ENCODE measurements around the gene LMTK3.
"Not testable (repeated sequence)": the region's sequence is repeated elsewhere in the genome, so short reads cannot be mapped to it uniquely, and the experiment has no call there.

The LMTK3 gene

DNA sequence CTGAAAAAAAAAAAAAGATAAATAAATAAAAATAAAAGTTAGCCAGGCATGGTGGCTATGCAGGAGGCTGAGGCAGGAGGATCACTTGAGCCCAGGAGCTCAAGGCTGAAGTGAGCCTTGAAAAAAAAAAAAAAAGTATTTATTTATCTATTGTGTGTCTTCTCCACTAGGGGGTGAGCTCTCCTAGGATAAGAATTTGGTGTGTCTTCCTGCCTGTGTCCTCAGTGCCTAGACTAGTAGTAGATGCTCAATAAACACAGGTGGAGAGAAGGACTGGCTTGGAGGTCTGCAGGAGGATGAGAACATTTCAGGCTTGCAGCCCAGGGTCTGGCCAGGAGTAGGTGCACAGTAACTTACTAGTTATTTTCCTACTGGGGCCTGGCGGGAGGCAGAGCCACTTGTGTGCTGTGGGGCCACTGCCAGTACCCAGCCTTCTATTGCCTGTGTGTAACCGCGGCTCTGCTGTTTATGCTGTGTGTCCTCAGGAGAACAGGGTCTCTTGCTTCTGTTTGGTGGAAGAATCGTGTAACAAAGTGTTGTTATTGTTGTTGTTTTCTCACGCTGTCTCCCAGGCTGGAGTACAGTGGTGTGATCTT, 5.4 kb downstream of the LMTK3 start:
- DNase-seq (ENCODE audit: low spot score): peak; percentile 65

DNA sequence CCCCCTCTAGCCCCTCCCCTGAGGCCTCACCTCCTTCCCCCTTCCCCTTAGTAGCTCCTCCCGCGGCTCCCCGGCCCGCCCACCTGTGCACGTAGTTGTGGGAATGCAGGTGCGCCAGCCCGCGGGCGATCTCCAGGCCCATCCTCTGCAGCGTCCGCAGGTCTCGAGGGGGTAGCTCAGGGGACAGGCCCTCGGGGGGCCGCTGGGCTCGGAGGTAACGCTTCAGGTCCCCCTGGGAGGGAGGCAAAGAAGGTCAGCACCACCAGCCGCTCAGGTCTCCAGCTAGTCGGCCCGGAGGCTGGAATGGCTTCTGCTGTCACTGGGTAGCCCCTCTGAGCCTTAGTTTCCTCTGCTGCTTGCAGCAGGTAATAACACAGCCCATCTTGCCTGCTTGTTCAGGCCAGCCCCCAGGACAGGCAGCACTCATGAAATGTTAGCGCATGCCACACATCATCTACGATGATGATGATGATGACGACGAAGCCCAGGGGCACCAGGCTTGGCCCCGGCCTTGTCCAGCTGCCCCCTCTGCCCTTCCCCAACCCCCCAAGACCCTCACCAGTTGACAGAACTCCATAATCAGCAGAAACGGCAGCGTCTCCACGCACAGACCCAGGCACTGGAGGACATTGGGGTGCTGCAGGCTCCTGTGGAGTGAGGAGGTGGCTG, 9.2 kb downstream of the LMTK3 start:
- DNase-seq (ENCODE audit: low spot score): no peak

DNA sequence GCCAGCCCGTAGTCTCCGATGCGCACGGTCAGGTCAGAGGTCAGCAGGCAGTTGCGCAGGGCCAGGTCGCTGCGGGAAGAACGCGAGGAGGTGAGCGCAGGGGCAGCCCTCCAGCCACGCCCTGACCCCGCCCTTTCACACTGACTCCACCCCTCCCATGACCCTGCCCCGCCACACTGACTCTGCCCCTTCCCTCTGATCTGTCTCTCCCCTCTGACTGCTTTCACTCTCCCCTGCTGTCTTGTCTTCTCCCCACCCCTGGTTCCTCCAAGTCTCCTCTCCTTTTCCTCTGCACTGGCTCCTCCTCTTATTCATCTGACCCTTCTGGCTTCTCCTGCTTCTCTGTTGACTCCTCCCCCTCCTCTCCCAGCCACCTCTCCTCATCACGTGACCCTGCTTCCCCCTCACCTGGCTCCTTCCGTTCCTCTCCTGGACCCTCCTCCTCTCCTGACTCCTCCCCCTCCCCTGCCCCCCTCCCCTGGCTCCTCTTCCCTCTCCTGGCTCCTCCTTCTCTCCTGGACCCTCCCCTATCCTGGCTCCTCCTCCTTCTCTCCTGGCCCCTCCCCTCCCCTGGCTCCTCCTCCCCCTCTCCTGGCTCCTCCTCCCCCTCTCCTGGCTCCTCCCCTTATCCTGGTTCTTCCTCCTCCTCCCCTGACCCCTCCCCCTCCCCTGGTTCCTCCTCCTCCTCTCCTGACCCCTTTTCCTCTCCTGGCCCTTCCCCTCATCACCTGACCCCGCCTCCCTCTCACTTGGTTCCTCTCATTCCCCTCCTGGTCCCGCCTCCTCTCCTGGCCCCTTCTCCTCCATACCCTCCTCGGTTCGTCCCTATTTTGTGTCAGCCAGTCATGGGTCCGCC, 9.9 kb downstream of the LMTK3 start:
- DNase-seq (ENCODE audit: low spot score): peak; percentile 64

DNA sequence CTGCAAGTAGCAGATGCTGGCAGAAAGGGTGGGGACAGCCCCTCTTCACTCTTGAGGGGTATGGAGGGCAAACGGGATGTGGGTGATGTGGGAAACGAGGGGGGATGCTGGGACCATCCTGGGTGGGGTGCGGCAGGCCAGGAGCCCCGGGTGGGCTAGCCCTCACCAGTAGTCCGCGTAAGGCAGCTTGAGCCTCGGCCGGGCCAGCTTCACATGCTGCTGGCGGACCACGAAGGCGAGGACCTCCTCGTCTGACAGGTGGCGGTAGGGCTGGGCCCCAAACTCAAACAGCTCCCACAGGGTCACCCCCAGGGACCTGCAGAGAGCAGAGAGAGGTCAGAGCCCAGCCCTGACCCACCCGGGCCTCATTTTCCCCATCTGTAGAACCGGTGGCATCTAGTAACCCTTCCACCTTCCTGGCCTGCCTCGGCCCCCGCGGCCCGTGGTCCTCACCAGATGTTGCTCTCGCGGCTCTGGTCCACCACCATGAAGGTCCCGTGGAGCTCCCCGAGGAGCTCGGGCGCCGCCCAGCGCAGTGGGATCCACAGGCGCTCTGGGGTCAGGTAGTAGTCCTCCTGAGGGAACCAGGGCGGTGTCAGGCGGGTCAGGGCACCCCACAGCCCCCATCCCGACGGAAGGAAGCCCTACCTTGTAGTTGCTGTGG, 10.7 kb downstream of the LMTK3 start:
- DNase-seq (ENCODE audit: low spot score): no peak

DNA sequence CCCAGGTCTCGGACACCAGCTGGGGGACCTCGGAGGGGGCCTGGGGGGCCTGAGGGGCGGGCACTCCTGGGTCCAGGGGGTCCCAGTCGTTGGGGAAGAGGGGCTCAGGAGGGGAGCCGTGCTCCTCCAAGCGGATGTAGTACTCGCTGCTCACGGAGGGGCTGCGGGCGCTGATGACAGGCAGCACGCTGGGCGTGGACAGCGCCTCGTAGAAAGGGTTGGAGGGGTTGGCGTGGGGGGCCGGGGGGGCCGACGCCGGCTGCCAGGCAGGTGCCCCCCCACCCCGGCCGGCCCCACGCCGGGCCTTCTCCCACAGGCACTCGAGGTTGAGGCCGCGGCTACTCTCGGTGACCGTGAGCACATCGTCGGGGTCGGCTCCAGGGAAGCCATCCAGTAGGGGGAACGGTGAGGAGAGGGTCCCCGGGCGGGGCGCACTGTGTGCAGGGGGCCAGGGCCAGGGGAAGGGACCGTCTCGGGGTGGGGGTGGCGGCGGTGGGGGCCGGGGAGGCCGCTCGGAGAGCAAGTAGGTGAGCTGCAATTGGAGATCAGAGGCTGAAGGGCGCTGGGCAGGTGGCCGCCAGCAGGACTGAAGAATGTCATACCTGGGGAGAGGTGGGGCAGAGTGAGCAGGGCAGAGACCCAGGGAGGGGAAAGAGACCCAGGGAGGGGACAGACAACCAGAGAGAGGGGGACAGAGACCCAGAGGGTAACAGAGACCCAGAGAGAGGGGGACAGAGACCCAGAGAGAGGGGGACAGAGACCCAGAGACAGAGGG, 12.1 kb downstream of the LMTK3 start:
- DNase-seq (ENCODE audit: low spot score): no peak

DNA sequence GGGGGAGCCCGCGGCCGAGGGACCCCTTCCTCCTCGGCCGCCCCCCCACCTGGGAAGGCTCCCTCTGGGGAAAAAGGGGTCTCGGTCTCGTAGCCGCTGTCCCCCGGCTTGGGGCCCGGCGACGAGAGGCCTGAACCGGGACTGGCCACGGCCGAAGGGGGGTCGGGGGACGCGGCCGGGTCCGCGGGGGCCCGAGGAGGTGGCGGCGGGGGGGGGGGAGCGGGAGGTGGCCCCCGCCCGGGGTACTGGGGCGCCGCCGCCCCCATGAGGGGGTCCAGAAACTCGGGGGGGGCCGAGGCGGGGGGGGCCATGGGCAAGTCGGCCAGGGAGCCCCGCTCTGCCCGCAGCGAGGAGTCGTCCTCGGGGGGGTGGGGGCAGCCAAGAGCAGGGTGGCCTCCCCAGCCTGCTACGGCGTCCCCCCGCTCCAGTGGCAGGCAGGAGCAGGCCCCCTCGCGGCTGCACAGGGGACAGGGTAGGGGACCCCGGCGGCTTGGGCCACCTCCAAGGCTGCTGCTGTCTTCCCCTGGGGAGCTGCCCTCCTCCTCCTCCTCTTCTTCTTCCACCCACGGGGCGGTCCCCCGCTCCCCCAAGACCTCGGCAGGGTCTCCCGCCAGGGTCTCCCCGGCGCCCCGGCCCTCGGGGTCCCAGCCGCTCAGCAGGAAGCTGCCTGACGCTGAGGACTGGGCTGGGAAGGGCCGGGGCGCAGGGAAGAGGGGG, 12.9 kb downstream of the LMTK3 start:
- no peak for DNase-seq (ENCODE audit: low spot score)

DNA sequence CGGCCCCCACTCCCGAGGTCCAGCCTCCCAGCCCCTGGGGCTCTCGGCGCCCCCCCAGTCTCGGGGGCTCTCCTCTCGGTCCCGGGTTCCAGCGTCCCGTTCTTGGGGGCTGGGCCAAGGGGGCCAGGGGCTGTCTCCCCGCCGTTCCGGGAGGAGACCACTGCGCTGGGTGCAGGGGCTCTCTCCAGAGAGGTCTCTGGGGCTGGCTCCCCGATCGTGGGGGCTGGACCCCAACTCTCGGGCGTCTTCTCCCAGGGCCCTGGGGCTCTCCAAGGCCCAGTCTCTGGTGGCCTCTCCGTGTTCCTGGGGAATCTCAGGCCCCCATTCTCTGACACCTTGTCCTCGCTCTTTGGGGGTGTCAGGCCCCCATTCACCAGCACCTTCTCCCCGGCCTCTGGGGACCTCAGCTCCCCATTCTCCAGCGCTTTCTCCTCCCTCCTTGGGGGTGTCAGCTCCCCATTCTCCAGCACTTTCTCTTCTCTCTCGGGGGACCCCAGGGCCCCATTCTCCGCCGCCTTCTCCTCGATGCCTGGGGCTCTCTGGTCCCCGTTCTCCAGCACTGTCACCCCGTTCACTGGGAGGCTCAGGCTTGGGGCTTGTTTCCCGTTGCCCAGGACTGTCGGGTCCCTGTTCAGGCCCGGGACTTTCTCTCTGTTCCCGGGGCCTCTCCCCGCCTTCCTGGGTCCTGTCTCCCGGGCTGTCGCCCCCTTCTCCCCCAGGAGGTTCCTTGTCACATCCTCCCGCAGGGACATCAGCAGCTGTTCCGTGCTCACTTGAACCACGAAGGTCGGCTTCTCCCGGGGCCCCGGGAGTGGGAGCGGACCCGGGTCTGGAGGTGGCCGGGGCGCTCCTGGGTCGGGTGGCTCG, 13.7 kb downstream of the LMTK3 start:
- no peak for DNase-seq (ENCODE audit: low spot score)

DNA sequence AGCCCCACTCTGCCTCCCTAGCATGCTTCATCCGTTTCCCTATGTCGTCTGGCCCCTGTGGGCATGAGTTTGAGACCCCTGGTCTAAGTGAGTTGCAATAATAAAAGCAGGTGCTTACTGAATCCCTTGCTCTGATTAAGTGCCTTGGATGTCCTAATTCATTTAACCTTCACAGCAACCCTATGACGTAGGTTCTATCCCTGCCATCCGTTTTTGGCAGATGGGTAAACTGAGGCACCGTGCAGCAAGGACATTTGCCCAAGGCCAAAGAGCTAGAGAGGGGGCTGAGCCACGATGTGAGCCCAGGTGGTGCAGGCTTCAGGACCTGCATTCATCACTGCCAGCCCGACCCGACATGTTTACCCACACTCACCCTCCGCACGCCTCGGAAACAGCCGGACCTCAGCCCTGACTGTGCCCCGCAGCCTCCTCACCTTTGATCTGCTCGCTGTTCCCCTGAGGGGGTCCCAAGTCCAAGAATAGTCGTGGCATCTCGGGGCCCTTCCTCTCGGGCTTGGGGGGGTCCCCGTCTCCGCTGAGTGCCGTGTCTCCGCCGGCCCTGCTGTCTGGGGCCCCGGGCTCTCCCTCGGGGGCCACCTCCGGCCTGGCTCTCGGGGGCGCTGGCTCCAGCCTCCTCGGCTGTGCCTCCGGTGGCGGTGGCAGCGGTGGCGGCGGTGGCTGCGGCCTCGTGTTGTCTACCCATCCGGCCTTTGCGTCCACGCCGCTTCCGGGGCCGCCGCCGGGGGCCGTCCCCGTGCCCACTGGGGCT, 14.5 kb downstream of the LMTK3 start:
- no peak for DNase-seq (ENCODE audit: low spot score)

DNA sequence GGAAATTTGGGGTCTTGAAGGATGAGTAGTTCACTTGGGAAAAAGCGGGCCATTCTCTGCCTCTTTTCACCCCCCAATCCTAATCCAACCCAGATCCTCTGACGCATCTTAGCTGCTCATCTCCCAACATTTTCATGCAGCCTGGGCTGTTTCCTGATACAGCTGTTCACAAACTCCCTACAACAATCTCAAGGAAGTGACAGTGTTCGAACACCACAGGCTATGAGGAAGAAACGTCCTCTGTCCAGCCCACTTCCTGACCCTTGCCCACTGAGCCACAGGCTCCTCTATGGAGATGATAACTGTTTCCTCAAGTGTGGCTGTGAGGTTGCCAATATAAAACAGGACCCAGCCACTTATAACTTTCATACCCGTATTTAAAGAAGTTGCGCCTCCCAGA, 16.2 kb downstream of the LMTK3 start:
- no peak for DNase-seq (ENCODE audit: low spot score)

DNA sequence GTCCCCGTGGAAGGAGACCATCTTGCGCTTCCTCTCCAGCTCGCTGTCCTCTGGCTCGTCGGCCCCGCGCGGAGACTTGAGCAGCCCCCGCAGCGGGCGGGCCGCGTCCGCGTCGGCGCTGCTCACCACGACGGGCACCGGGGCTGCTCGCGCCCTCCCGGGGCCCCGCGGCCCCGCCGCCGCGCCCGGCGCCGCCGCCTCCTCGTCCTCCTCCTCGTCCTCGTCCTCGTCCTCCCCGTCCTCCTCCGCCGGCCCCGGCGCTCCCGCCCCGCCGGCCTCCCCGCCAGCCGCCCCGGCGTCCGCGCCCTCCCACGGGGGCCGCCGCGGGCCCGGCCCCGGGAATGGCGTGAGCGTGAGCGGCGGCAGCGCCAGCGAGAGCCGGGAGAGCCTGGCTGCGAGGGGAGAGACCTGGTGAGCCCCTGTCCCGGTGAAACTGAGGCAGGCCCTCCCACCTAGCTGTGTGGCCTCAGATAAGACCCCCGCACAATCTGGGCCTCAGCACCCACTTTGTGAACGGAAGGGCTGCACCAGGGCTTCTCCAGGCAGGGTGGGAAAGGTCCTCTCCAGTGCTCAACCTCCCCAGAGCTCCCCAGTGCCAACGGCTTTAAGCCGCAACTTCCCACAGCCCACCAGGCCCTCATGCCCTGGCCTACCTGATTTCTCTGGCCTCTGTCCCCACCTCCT, 17.8 kb downstream of the LMTK3 start:
- DNase-seq (ENCODE audit: low spot score): no peak

DNA sequence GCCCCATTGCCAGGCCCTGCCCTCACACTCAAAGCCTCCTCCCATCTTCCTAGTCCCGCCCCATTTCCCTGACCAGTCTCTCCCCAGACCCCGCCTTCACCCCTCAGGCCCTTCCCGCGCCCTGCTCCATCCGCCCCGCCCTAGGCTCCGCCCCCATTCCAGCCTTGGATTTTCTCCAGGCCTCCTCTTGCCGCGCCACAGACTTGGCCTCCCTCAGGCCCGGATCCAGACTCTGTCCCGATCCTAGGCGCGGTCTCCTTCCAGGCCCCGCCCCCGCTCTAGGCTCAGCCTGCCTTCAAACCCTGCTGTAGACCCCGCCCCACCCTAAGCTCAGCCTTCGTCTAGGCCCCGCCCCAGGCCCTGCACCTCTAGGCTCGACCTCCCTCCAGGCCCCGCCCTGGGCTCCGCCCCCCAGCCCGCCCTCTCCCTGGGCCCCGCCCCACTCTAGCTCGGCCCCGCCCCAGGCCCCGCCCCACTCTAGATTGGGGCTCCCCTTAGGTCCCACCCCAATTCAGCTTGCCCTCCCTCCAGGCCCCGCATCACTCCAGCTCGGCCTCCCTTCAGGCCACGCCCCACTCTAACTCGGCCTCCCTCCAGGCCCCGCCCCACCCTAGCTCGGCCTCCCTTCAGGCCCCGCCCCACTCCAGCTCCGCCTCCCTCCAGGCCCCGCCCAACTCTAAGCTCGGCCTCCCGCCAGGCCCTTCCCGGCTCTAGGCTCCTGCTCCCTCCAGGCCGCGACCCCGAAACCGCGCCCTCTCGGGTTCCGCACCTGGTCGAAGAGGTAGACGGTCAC, 18.5 kb downstream of the LMTK3 start:
- peak; percentile 75 for DNase-seq (ENCODE audit: low spot score)

DNA sequence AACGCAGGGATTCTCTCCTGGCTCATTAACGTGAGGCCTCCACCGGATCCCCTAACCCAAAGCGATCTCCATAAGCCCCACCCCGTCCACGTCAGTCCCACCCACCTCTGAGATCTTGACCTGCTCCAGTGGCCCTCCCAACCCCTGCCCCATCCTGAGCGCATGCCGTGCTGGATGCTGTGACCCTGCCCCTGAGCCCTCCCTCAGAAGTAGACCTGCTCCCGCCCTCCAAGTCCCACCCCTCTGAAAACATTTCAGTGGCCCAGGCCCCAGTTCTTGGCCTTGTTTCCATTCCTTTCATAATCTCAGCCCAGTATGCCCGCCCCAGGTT, 19.9 kb downstream of the LMTK3 start:
- DNase-seq (ENCODE audit: low spot score): no peak

DNA sequence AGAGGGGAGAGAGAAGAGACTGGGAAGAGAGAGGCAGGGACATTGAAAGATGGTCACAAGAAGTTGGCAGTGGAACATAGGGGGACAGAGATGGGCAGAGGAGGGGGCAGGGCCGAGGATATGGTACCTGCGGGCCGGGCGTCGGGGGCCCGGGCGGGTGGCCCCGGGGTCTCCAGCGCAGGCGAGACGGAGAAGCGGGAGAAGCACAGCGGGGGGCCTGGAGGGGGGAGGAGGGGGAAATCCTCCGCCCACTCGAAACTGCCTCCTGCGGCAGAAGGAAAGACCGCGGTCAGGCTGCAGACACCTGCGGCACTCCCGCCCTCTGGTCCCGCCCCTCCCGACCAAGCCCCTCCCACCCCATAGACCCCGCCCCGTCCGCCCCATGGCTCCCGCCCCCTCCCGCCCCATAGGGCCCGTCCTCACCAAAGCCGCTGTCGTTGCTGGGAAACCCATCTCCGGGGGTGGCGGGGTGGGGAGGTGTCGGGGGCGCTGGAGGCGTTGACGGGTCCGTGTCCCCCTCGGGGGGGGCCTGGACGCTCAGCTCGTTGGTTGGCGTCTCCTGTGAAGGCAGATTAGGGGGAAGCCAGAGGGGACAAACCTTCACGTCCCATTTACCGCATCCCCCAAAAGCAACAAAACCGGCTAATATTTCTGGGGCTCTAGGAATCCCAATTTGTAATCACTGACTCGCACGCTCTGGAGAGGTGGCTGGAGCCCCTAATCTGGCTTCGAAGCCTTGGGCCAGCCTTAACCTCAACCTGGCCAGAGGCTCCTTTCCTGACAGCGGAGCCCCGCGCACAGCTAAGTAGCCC, 20.4 kb downstream of the LMTK3 start:
- peak; percentile 47 for DNase-seq (ENCODE audit: low spot score)

DNA sequence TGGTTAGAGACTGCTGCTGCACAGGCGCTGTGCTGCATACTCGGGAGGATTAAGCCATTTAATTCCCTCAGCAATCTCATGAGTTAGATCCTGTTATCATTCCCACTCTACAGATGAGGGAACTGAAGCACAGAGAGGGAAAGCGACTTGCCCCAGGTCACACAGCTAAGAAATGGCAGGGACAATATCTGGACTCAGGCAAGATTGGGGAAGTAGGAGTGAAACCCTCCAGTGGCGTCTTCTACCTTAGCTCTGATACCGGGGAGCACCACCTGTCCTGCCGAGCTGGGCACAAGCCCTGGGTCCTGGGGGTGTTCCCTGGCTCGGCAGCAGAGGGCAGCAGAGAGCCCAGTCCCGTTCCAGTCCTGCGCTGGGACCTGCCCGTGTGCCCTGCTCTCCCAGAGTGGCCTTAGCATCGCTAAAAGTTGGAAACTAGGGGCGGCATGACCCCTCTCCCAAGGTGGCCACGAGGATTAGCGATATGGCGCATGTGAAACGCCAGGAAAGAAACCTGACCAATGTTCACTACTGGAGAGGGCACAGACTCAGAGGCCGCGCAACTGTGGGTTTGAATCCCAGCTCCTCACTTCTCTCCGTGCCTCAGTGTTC, 21.9 kb downstream of the LMTK3 start:
- peak; percentile 81 for DNase-seq (ENCODE audit: low spot score)

DNA sequence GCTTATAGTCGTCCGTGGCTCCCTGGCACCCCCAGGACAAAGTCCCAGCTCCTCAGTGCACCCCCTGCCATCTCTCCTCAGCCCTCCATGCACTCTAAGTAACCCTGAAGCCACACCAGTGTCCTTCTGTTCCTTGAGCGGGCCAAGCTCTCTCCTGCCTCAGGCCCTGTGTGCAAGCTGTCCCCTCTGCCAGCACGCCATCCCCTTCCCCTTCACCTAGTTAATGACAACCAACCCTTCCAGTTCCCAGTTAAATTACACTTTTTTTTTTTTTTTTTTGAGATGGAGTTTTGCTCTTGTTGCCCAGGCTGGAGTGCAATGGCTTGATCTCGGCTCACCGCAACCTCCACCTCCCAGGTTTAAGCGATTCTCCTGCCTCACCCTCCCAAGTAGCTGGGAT, 23.2 kb downstream of the LMTK3 start:
- not testable (repeated sequence) for DNase-seq (ENCODE audit: low spot score)

DNA sequence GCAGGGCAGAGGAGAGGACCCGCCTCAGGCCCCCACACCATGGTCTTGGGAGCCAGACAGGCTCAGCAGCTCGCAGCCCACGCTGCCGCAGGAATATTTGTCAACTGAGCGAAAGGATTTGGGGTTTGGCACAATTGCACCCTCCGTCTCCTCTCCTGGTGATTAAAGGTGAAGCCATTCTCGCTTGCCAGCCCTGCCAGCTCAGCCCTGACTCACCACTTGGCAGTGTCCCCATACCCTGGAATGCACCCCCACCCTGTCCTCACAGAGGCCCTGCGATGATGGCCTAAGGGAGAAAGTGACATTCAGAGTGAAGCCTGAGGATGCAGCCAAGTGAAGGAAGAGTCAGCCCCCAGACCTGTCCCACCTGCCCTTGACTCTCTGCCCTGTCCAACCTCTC, 23.7 kb downstream of the LMTK3 start:
- DNase-seq (ENCODE audit: low spot score): no peak

DNA sequence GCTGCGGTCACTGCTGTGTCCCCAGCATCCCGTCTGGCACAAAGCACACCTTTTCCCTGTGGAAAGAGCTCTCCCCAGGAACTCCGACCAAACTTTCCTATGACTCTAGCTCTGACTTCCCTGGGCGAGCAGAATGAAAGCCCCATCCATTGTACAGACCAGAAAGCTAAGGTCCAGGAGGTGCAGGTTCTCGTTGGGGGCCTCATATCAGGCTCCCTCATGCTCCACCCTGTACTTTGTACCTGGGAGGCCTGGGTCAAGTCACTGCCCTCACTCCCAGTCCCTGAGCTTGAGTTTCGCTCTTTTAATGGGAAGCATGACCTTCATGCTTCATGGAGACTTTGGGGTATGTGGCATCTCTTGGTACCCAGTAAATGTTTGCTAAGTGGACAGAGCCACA, 24.1 kb downstream of the LMTK3 start:
- no peak for DNase-seq (ENCODE audit: low spot score)
